ENCODE results near the gene MMP24OS. TPM values are rescaled to one million over a fixed set of nuclear protein-coding genes. Genes with fewer than 3 reads are reported as not detected.

The MMP24OS gene
- total RNA-seq, 4 donors from 2014 or later, result 12.8 to 21.5 (median 18.7) TPM

GRCh38 chr20:35302421-35303335, 24.8 kb upstream of the MMP24OS start:
- no peak for TF ChIP-seq POLR2A (IDR thresholded peaks at IDR 0.05)
- TF ChIP-seq, protein P1, sequence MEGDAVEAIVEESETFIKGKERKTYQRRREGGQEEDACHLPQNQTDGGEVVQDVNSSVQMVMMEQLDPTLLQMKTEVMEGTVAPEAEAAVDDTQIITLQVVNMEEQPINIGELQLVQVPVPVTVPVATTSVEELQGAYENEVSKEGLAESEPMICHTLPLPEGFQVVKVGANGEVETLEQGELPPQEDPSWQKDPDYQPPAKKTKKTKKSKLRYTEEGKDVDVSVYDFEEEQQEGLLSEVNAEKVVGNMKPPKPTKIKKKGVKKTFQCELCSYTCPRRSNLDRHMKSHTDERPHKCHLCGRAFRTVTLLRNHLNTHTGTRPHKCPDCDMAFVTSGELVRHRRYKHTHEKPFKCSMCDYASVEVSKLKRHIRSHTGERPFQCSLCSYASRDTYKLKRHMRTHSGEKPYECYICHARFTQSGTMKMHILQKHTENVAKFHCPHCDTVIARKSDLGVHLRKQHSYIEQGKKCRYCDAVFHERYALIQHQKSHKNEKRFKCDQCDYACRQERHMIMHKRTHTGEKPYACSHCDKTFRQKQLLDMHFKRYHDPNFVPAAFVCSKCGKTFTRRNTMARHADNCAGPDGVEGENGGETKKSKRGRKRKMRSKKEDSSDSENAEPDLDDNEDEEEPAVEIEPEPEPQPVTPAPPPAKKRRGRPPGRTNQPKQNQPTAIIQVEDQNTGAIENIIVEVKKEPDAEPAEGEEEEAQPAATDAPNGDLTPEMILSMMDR (IDR thresholded peaks at IDR 0.05), result no peak
- DNase-seq, result no peak
- no peak overlapping the region for H3K27ac ChIP-seq
- H3K36me3 ChIP-seq, result no peaks in the 10 kb centered on the region
- no peaks in the 10 kb centered on the region for H3K27me3 ChIP-seq
- WGBS, 2 donors, result 47 to 81% methylated on average over 3 to 5 of the region's 6 CpGs
- H3K9me3 ChIP-seq, result no peaks in the 10 kb centered on the region
- no peak overlapping the region for H3K4me3 ChIP-seq
- peaks cover 38 to 67% (median 40%) of the 10 kb centered on the region in 3 donors for H3K4me1 ChIP-seq
- intact Hi-C loops (cut with DNase I), result loop anchor here (5.0 kb wide), 1 partner anchor 135 kb away; the partner anchor contains the start of gene GDF5

- intact Hi-C loops (cut with DNase I), result loop anchor here (5.0 kb wide), 1 partner anchor 136 kb away; the partner anchor contains the start of gene GDF5
Observed at GRCh38 chr20:35301426-35301825, 23.5 kb upstream of the MMP24OS start.

GRCh38 chr20:35300469-35301262, 22.7 kb upstream of the MMP24OS start:
- TF ChIP-seq, protein P1 (IDR thresholded peaks at IDR 0.05), result no peak
- no peak for TF ChIP-seq POLR2A (IDR thresholded peaks at IDR 0.05)
- DNase-seq, result no peak
- H3K27ac ChIP-seq, result no peak overlapping the region
- H3K4me3 ChIP-seq, result no peak overlapping the region
- H3K4me1 ChIP-seq, result peaks cover 18 to 67% (median 34%) of the 10 kb centered on the region in 3 donors
- 77 to 84% methylated on average over 4 of the region's 4 CpGs for WGBS, 2 donors
- intact Hi-C loops (cut with DNase I), result loop anchor here (5.0 kb wide), 1 partner anchor 137 kb away; the partner anchor contains the start of gene GDF5
- H3K9me3 ChIP-seq, result no peaks in the 10 kb centered on the region
- no peaks in the 10 kb centered on the region for H3K36me3 ChIP-seq
- peaks cover 0 to 3% (median 0%) of the 10 kb centered on the region in 4 donors for H3K27me3 ChIP-seq

More at GRCh38 chr20:35301426-35301825, 23.5 kb upstream of the MMP24OS start:
- Histone ChIP-seq H3K27ac (no peak overlapping the region), H3K4me3 (no peak overlapping the region), H3K36me3 (no peaks in the 10 kb centered on the region), H3K4me1 (peaks cover 26 to 67% (median 35%) of the 10 kb centered on the region in 3 donors), H3K9me3 (no peaks in the 10 kb centered on the region), H3K27me3 (no peaks in the 10 kb centered on the region)
- 84 to 97% methylated on average over 2 of the region's 2 CpGs for WGBS, 2 donors
- no peak for DNase-seq
- TF ChIP-seq, protein P1 (IDR thresholded peaks at IDR 0.05), result no peak
- TF ChIP-seq POLR2A (IDR thresholded peaks at IDR 0.05), result no peak

DNA sequence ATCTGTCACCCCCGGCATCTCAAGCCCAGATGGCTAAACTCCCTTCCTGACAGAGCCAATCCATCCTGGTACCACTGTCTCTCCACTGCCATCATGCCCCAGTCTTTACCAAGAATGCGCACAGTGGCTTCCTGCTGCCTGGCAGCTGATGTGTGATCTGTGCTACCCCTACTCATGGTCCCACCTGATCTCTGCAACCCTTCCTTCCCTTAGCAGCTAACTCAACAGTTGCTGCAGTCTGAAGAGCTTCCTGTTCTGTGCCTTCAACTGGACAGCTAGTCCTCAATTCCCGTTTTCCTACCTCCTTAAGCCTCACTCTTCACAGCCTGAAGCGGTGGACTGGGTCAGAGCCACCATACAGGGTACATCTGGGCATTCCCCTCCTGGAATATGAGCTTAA, 21.9 kb upstream of the MMP24OS start:
- no peak for DNase-seq
- H3K4me3 ChIP-seq, result no peak overlapping the region
- TF ChIP-seq, protein P1 (IDR thresholded peaks at IDR 0.05), result no peak
- no peak for TF ChIP-seq POLR2A (IDR thresholded peaks at IDR 0.05)
- intact Hi-C loops (cut with DNase I), result loop anchor here (5.0 kb wide), 1 partner anchor 138 kb away; the partner anchor contains the start of gene GDF5
- H3K9me3 ChIP-seq, result no peaks in the 10 kb centered on the region
- no peak overlapping the region for H3K27ac ChIP-seq
- H3K36me3 ChIP-seq, result no peaks in the 10 kb centered on the region
- H3K27me3 ChIP-seq, result peaks cover 0 to 3% (median 0%) of the 10 kb centered on the region in 4 donors
- H3K4me1 ChIP-seq, result peaks cover 9 to 60% (median 26%) of the 10 kb centered on the region in 3 donors
- 78 to 88% methylated on average over 4 of the region's 4 CpGs for WGBS, 2 donors
